GM18907 (cell line): Measurements from ENCODE around the gene APCDD1L.

Experiments used
- ATAC-seq: cut with Tn5 transposase; IDR thresholded peaks from one replicate; pipeline ENCODE4 v1.9.1; 2021; ENCODE audit warnings: mild to moderate bottlenecking, moderate library complexity; ENCODE audit not compliant: unreplicated experiment

Gene APCDD1L

DNA sequence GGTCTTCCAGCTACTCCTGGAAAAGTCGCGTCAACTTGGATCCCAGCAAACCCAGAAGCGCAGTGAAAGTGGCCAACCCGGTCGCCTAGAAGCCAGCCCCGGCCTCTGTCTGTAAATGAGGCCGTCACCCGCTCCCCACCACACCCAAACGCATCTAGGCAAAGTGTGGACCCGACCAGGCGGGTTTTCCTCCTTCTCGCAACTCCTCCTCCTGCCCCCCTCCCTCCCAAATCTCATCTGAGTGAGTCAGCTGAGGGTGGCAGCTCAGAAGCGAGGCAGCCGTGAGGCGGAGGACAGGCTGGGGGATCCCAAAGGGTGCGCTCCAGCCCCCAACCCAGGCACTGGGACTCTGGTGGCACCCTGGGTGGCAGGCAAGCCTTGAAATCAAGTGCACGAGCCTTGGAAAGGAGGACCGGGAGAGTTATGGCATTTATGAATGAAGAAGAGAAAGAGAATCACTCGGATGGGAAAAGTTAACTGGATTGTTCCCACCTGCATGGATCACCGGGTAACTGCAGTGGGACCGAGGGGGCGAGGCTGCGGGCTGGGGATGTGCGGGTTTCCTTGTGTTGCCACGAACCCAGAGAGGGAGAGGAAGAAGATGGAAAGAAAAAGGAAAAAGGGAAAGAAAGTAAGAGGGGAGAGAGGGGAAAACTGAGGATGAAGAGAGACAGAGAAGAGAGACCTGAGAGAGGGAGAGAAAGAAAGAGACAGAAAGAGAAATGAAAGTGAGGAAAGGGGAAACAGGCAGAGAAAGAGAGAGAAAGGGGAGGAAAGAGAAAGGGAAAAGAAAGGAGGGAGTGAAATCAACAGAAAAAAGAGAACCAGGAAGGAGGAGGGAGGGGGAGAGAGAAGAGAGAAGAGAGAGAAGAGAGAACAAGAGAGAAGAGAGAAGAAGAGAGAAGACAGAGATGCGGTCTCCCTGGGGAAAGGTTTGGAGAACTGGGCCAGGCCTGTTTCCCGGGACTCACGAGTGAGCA is at the start of gene APCDD1L:
APCDD1L (minus strand) TSS at position 167 of the 980 bp plus-strand sequence. CDS start 692 bp downstream, outside the sequence.
- ATAC-seq, result no peak

DNA sequence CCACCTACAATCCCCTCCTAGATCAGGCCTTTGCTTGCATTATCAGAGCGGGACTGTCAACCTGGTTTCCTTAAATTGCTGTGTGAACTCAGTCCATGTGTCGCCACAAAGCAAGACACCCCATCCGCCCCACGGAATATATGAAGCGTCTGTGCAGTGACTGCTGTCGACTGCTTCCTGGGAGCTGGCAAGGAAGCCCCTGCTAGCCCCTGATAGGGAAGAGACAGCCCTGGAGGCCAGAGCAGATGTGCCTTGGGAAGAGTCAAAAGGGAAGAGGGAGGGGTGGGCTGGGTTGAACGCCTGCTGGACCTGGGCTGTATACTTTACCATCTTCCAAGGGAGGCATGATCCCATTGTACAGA is 44.1 kb upstream of the APCDD1L start:
- no peak for ATAC-seq

DNA sequence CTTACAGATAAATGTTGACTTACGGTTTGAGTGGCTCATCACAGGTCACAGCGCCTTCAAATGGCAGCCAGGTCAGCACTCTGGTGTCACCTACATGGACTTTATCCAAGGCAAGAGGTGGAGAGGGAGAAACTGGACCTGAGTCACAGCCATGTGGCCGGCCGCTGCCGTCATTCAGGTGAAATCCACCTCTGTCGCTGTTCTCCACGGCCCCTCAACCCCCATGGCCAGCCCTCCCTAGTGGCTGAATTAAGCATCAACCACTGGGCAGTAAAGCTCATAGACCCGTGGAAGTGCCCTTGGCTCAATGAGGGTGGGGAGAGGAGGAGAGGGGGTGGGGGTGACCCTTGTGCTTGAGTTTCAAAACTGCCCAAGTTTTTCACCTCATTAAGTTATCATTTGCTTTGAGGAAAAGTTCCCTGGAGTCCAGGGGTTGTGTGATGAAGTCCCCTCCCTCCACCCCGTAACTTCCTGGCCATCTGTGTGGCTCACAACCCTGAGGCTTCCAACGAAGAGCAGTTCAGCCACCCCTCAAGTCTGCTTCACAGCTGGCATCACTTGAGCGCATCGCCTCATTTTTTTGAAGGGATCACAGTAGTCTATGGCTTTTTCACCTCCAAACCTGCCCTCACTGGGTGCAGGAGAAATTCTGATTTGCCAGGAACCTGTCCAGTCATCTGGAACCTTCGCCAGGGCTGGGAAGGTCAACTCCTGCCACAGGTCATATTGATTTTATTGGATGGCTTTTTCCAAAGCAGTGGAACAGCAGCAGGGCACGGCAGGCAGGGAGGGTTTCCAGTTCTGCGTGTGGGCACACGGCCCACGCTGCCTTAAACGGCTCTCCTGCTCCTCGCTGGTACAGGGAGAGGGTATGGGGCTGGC is 43.5 kb upstream of the APCDD1L start:
- no peak for ATAC-seq

DNA sequence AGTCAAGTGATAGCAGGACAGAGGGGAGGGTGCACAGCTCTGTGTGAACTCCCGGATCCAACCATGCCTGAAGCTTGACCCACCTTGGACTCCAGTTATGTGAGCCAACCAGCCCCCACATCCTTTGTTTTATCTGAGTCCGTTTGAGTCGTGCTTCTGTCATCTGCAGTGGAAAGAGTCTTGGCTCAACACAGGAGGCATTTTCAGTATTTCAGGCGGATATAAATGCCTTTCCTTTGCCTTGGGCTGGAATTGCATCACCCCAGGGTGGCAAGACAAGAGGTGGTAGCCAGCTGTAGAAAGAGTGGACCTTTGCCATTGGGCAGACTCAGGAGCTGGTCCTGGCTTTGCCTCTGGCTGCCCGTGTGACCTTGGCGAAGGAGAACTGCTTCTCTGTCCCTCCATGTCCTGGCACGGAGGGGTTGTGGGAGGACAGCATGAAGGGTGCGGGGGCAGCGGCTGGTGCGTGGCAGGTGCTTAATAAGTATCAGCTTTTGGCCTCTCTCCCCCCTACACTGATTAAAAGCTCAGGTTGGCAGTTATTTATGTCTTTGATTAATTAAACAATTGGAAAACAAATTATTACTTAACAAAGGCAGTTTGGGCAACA is 42.6 kb upstream of the APCDD1L start:
- no peak for ATAC-seq

DNA sequence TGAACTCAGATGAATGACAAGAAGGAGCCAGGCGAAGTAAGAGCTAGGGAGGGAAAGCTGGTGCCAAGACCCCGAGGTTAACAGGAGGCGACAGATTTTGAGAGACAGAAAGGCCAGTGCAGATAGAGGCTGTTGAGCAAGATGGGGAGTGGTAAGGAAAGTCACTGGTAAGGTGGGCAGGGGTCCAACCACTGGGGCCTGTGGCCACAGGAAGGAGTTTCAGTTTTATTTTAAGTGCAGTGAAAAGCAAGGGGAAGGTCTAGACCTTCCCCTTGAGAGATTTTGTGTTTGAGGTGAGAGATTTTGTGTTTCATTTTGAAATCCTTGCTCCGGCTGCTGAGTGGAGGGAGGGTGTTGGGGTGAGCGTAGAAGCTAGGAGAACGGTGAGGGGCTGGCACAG is 41.8 kb upstream of the APCDD1L start:
- no peak for ATAC-seq

DNA sequence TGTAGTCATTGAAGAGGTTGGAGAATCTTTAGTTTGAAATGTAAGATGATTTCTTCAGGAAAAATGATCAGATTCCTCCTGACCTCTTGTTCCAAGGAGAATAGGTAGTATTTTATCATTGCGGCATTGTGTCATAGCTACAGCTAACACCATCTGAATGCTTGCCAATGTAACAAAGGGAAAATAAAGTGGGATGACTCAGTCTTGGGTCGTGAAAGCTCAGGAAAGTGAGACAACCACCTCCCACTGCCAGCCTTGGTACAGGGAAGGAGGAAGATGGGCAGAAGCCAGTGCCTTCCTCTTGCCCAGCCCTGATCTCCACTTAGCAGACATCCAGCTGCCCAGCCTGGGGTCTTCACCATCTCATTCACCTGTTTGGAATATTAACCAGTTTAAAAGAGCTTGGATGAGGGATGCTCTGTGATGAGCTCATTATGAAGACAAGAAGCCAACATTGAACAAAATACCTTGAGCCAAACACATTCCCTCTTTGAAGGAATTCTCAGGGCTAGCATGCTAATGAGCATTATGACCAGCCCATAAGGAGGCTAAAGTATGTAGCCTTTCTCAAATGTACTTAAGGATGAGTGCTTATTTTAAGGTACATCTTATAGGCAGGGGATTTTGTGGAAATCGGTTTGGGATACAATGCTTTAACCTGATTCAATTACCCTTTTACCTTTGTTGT is 40.0 kb upstream of the APCDD1L start:
- ATAC-seq, result no peak

DNA sequence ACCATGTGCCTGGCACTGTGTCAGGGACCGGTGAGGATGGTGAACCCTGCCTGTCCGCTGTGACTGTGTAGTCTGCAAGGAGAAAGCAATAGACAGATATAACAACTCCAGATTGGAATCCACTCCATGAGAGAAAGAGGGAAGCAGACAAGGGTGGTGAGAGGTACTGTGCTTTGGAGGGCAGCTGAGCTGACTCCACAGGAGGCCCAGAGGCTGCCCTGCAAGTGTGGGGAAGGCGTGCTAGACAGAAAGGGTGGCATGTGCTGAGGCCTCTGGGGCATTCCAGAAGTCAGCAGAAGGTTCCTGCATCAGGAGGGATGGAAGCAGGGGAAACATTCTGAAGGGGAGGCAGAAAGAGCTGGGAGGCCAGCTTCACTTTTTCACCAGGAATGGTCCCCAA is 39.3 kb upstream of the APCDD1L start:
- ATAC-seq, result no peak

DNA sequence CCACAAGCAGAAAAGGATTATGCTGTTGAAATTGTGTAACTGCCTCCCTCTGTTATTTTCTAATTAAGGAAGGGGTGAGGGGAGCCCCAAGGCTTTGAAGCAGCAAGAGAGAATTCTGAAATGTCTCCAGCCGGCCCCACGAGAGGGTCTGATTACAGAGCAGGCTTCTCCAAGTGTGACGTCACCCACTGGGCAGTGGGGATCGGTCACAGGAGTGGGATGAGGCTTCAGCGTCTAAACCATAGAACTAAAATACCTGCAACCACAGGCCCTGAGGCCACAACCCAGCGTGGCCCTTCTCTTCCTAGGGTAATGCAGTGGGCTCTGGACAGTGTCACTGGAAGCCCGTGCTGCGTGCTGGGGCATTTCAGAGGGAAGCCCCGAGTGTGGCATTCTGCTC is 38.6 kb upstream of the APCDD1L start:
- no peak for ATAC-seq

DNA sequence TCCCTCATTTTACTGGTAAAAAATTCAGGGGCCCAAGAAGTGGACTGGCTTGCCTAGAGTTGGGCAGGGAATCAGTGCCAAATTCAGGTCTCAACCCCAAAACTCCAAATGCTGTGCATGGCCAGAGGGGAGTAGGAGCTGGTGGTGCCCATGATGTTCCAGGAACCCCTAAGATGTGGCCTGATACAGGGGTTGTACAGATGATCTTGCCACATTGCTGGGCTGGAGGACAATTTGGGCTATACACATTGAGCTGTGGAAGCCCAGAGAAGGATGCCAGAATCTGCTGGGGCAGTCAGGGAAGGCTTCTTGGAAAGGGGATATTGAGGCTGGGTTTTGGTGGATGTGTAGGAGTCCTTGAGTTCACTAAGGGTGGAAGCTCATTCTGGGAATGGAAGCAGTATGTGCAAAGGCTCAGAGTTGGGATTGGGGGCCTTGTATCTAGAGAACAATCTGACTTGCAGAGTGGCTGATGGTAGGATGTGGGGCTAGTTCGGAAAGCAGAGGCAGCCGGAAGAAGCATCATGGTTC is 38.0 kb upstream of the APCDD1L start:
- no peak for ATAC-seq

DNA sequence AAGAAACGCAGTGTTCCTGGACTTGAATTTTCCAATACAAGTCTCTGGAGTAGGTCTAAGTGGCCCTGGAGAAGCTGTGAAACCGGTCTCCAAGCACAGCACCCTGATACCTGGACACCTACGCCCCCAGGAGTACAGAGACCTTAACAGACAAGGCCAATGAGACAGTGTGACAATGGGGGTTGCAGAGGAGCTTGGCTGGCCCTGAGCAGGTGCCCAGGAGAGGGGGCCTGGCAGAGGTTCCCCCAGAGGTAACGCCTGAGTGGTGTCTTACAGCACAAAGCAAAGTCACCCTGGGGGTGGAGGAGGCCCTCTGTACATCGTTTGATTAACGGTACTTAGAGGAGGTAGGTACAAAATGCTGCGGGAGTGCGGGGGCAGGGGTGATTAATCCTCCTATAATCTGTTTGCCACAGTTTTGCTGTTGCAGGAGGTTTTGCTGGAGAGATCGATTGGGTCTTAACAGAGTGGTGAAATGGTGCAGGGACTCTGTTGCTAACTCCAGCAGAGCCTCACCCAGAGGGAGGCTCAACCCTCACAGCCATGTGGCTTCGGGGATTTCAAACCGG is 37.3 kb upstream of the APCDD1L start:
- ATAC-seq, result no peak

DNA sequence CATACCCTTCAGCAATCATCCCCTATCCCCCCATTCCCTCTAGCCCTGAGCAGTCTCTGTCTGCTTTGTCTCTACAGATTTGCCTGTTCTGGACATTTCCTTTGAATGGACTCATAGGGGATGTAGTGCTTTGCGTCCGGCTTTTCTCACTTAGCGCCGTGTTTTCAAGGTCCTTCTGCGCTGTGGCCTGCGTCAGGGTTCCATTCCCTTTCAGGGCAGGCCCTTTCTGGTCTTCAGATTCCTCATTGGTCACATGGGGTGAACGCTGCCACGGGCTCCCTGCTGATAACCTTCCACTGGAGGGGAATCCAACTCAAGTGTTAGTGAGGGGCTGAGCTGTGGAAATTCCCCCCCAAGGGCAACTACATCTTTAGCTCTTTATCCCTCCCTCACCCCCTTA is 36.4 kb upstream of the APCDD1L start:
- no peak for ATAC-seq

DNA sequence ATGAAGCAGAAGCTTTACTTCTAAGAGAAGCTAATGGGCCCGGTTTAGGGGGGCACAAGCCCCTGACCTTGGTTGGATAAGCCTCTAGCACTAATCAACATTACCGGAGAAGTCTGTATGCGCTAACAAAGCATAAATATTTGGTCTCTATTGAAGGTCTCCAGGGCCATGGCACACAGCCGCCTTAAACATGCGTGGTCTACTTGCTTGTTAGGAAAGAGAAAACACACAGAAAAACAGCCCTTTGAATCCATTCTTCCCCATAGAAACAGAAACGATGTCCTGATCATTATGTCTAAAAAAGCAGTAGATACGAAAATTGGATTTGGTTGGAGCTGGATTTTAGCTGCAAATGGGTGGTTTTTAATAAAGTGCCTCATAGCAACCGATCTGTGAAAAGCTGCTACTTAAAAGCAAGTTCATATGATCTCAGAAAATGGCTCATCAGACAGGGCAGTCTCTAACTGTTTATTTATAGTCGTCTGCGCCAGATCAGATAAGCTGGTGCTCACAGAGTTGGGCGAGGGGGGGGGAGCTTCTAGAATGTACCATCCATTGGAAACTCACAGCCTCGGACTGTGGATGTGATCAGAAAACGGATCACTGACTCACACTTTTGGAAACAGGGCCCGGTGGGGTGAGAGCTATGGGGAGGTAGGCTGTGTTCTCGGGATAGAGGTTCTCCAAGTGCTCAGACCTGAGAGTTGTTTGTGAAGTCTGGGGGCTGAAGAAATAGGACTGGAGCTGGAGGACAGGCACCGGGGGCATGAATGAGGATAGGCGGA is 35.3 kb upstream of the APCDD1L start:
- no peak for ATAC-seq

DNA sequence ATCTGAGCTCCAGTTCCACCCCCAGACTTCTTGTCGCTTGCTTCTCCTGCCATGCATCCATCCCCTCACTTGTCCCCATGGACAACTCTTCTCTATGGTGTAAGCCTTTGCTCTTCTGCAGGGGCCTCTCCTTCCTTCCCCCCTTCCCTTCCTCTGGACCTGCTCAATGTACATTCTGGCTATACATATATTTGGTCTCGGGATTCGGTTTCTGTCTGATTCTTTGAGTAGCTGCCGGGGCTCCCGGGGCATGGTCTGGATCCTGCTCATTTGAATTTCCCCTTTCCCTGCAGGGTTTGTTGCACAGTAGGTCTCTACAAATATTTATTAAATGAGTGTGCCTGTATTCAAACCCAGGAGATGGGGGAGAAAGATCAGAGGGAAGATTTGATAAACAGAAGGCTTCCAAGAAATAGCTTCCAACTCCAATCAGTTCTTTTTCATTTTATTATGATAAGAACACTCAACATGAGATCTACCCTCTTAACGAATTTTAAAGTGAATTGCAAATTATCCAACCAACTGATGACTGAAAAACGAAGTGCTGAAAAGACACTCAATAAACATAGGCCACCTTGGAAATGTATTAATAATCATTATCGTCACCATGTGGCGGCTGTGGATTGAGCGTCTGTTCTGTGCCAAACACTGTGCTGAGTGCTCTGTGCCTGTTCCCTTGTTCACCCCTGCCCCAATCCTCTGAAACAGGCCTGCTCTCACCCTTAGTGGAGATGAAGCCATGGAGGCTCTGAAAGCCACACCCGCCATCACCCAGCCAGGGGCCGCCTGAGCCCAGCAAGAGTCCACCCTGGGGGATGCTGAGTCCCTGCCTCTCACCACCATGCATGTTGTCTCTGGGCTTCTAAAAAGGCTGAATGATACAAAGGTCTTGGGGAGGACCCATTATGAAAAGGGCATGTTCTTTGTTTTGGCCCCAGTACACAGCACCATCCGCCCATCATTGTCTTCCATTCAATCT is 34.3 kb upstream of the APCDD1L start:
- no peak for ATAC-seq

DNA sequence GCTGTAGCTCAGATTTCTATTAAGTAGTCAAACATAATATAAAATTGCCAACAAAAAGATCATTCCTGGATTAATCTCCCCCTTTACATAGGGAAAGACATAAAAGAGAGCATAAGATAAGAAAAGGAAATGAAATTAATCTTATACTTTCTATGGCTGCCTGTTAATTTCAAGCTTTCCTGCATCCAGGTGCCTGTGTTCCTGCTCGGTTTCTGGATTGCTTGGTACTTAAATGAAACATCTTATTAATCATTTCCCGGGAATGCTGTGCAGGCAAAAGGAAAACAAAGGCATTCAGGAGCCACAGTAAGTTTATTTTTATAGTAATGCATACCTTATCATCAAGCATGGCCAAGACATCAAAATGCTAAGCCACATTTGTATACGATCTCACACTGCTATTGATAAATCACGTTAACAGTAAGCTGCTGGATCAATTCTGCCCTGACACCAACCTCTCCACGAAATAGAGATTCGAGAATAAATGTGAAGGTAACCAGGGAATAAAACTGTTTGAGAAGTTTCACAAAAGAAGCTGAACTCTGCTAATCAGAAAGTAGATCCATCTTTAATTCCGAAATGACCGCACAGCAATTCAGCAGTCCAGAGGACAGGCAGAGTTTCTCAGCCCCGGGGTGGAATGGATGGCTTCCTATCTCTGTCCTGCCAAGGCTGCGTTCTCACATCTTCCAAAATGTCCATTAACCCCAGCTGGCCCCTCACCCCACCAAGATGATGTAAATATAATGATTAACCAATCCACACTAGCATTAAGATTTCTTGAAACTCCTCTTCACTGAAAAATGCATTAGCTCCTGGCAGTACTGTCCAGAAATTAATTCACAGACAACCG is 32.6 kb upstream of the APCDD1L start:
- no peak for ATAC-seq

DNA sequence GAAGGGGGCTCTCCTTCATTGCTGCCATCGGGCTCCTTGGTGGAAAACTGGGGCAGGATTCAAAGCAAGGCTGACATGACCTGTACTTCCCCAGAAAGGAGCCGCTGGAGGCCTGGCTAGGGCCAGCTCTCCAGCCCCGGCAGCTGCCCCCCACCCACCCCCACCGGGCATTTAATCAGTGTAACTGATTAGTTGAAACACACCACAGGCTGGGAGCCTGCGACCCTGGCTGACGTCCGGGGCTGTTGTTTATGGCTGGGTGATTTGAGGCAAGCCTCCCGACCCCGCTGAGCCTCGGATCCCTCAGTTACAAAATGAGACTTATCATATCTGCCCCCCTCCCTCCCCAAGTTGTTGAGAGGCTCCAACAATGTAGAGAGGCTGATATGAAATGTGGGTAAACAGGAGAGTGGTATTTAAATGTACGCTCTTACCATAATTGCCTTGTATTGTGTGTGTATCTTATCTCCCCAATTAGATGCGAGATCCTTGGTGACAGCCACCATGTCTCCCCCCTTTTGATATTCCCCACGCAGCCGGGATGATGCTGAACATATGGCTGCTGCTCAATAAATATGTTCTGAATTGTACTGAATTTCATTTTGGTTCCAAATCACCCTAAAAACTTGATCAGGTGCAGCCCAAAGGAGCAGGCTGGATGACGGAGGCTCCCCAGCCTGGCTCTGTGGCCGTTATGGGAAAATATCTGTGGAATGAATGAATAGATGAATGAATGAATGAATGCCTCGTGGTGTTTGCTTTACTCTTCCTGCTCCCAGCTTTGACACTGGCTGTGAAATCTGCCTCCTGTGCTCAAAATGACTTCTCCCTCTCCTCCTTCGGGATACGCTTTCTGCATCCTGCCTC is 31.8 kb upstream of the APCDD1L start:
- no peak for ATAC-seq

DNA sequence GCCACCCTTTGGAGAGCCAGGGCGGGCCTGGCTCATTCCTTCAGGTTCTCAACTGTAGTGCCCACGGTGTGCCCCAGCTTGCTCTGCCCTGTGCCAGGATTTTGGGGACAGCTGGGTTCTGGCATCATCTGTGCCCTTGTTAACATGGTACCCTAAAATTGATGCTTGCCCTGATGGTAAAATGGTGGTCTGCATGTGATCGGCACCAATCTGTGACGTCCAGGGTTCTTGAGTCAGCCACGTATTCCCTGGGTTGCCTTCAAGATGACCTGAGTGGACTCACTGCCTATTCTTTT is 31.2 kb upstream of the APCDD1L start:
- no peak for ATAC-seq
